Psoas muscle (tissue), 8 donors: Measurements from ENCODE around the gene FOXJ2. TPM values are rescaled to one million over a fixed set of nuclear protein-coding genes. Genes with fewer than 3 reads are reported as not detected.
"Not testable (repeated sequence)": the region's sequence is repeated elsewhere in the genome, so short reads cannot be mapped to it uniquely, and the experiment has no call there.

Experiments used
- ATAC-seq, 4 donors: fragments of 200-7000 bp; cut with Tn5 transposase; one replicate each; pipeline ENCODE4 v1.9.1; 2020; ENCODE audit warnings: moderate library complexity in 3 of 4, mild to moderate bottlenecking in 2 of 4
- DNase-seq, 2 donors: peaks; one replicate each; pipeline ENCODE4 v3.0.0-alpha.2; 2020
- H3K27ac ChIP-seq: fragments of 200-600 bp; one replicate; pipeline ENCODE4 v1.8.0; 2022
- H3K27me3 ChIP-seq, 3 donors: fragments of 200-600 bp in 1 of 3; one replicate each; pipeline versions ENCODE4 v1.6.1 to v1.8.0; 2013 to 2022; ENCODE audit warnings: low read length in 2 of 3, mild to moderate bottlenecking in 2 of 3, moderate library complexity in 1 of 3; ENCODE audit not compliant: insufficient read depth in 3 of 3
- H3K36me3 ChIP-seq, 2 donors: fragments of 200-600 bp in 1 of 2; one replicate each; pipeline versions ENCODE4 v1.6.1 to v1.8.0; 2013 to 2022; ENCODE audit warnings: low read depth in 1 of 2, mild to moderate bottlenecking in 1 of 2, moderate library complexity in 1 of 2; ENCODE audit not compliant: insufficient read depth in 1 of 2
- H3K4me1 ChIP-seq: fragments of 200-600 bp; one replicate; pipeline ENCODE4 v1.8.0; 2022
- H3K4me3 ChIP-seq: fragments of 200-600 bp; one replicate; pipeline ENCODE4 v1.8.0; 2022; ENCODE audit warnings: mild to moderate bottlenecking
- H3K9me3 ChIP-seq: fragments of 200-600 bp; one replicate; pipeline ENCODE4 v1.8.0; 2022
- WGBS, 3 donors: extraction: QIAGEN DNeasy Blood & Tissue Kit; methylation state at CpG; one replicate each; pipeline versions ENCODE4 v1.1.6 to v1.1.7; 2013; 5-methylcytosine and 5-hydroxymethylcytosine counted together
- intact Hi-C, 2 donors: fragments of 100-400 bp; cut with DNase I; formaldehyde crosslinking; loops; one replicate each; pipeline versions ENCODE4 v1.11.0 to v1.14.2; 2022
- polyA plus RNA-seq, 3 donors: library from polyadenylated mRNA; stranded (reverse); fragments of 200-250 nt; gene quantifications; one replicate each; pipeline ENCODE4 v1.2.3, GENCODE V29; 2013
- total RNA-seq, 4 donors: library from RNA; stranded (reverse); fragmentation: NEBNext Ultra II Directional in 2 of 4; extraction: Animal tissue kit (Norgen Biotek cat#: 25700) in 2 of 4; gene quantifications; one replicate each; pipeline versions ENCODE4 v1.2.1 to v1.2.4, GENCODE V29; 2021 to 2023
- TF ChIP-seq, protein P1 (sequence below): fragments of 200-600 bp; IDR thresholded peaks from one replicate; pipeline ENCODE4 v1.8.0; 2022; ENCODE audit warnings: antibody characterized with exemption
- donor health status: healthy with polysubstance abuse.
- donor health status: DM: no; HTN: no; CAD: no; lungs with moderate emphysema.
- donor health status: Bipolar disorder and iron deficiency.
- donor health status: healthy.
- donor health status: DM: yes; HTN: yes; CAD: no.
- donor health status: DM: no; HTN: no; CAD: no.
- donor health status: DM: no; HTN: no; CAD: no.
- donor health status: DM: yes; HTN: yes; CAD: no.

Gene FOXJ2
- total and polyA plus RNA-seq, 7 donors, result 7.9 to 51.3 (median 24.5) TPM

DNA sequence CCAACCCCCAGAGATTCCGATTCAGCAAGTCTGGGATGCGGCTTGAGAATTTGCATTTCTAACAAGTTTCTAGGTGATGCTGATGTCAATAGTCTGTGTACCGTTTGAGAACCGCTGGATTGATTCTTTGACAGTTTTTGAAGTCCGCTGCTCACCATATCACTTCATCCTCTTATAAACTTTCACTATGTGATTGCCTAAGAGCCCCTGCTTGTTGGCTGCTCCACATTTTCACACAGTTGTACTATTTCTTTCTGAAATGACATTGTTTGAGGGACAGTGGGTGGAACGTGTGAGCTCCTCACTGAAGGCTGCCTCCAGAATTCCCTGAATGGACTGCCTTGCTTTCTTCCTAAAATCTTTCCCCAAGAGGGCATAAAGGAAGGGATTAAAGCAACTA, 26.0 kb downstream of the FOXJ2 start:
- no peak for DNase-seq
- Histone ChIP-seq H3K4me1 (no peaks in the 10 kb centered on the region), H3K27ac (no peak overlapping the region), H3K36me3 (peaks cover 11 to 29% of the 10 kb centered on the region in 2 donors), H3K4me3 (no peak overlapping the region), H3K27me3 (no peaks in the 10 kb centered on the region), H3K9me3 (no peaks in the 10 kb centered on the region)
- TF ChIP-seq, protein P1, sequence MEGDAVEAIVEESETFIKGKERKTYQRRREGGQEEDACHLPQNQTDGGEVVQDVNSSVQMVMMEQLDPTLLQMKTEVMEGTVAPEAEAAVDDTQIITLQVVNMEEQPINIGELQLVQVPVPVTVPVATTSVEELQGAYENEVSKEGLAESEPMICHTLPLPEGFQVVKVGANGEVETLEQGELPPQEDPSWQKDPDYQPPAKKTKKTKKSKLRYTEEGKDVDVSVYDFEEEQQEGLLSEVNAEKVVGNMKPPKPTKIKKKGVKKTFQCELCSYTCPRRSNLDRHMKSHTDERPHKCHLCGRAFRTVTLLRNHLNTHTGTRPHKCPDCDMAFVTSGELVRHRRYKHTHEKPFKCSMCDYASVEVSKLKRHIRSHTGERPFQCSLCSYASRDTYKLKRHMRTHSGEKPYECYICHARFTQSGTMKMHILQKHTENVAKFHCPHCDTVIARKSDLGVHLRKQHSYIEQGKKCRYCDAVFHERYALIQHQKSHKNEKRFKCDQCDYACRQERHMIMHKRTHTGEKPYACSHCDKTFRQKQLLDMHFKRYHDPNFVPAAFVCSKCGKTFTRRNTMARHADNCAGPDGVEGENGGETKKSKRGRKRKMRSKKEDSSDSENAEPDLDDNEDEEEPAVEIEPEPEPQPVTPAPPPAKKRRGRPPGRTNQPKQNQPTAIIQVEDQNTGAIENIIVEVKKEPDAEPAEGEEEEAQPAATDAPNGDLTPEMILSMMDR, result no peak
- 57 to 60% (median 58%) methylated on average over 6 of the region's 6 CpGs for WGBS, 3 donors
- no peak for ATAC-seq
- intact Hi-C loops, result no loop called here

- Histone ChIP-seq H3K4me1 (no peaks in the 10 kb centered on the region), H3K4me3 (no peak overlapping the region), H3K9me3 (no peaks in the 10 kb centered on the region), H3K36me3 (no peaks in the 10 kb centered on the region), H3K27ac (no peak overlapping the region), H3K27me3 (no peaks in the 10 kb centered on the region)
- DNase-seq (no peak), ATAC-seq (no peak)
- intact Hi-C loops, result no loop called here
- TF ChIP-seq, protein P1, result no peak
These were observed 31.6 kb downstream of the FOXJ2 start for GRCh38 chr12:8064131-8064530.

DNA sequence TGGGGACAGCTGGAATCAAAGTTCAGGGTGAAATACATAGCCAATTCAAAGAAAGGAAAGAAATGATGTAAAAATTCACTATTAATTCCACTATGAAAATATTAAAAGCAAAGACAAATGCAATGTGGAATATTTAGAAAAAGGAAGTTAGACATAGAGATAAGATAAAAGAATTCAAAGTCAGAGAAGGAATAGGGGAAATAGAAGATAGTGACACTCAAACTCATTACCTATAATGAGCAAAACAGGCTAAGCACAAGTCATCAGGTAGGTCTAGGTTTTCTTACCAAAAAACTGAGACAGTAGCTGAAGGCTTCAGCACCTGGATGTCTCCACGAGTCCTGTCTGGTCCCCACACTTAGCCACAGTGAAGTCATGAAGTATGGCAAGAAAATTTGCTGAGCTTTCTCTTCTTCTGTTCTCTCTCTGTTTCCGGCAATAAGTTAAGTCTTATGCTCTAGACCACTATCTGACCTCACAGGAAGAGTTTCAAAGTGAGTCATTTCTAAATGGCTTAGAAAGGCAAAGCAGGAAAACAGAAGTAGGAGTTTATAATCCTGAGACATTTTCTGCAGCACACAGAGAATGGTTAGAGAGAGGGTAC, 33.6 kb downstream of the FOXJ2 start, which contains the start of gene C3AR1:
TSS of gene C3AR1 (minus strand) at position 369 of the 604 bp plus-strand sequence. CDS start 6,174 bp downstream, outside the sequence.
- TF ChIP-seq, protein P1, result no peak
- H3K36me3 ChIP-seq, result no peaks in the 10 kb centered on the region
- peak within 1 kb of the TSS; percentile 29 for H3K4me3 ChIP-seq
- no peaks in the 10 kb centered on the region for H3K9me3 ChIP-seq
- no peak within 1 kb of the TSS for H3K27ac ChIP-seq
- ATAC-seq, result peak in 2 of 4 donors; percentile 27 to 35
- no peak for DNase-seq
- H3K4me1 ChIP-seq, result no peaks in the 10 kb centered on the region
- intact Hi-C loops, result no loop called here
- H3K27me3 ChIP-seq, result no peaks in the 10 kb centered on the region
- 52 to 61% (median 58%) methylated on average over 2 of the region's 2 CpGs for WGBS, 3 donors

- no peaks in the 10 kb centered on the region for H3K4me1 ChIP-seq
- no peaks in the 10 kb centered on the region for H3K9me3 ChIP-seq
- no peak for ATAC-seq
- DNase-seq, result no peak
- H3K27me3 ChIP-seq, result no peaks in the 10 kb centered on the region
- no peaks in the 10 kb centered on the region for H3K36me3 ChIP-seq
- no peak overlapping the region for H3K4me3 ChIP-seq
- intact Hi-C loops, result no loop called here
- TF ChIP-seq, protein P1, result no peak
- no peak overlapping the region for H3K27ac ChIP-seq
These were observed 37.1 kb downstream of the FOXJ2 start for GRCh38 chr12:8069582-8069981.

GRCh38 chr12:8071820-8072219, 39.3 kb downstream of the FOXJ2 start:
- H3K36me3 ChIP-seq, ATAC-seq, intact Hi-C loops, H3K9me3 ChIP-seq, H3K27me3 ChIP-seq, H3K4me3 ChIP-seq, DNase-seq, H3K4me1 ChIP-seq, H3K27ac ChIP-seq: not testable (repeated sequence)
- 74 to 78% (median 75%) methylated on average over 3 of the region's 3 CpGs for WGBS, 3 donors
